Parathyroid adenoma (tissue), 2 donors: Measurements from ENCODE around the gene DMRTC1.
"Not testable (repeated sequence)": the region's sequence is repeated elsewhere in the genome, so short reads cannot be mapped to it uniquely, and the experiment has no call there.

Experiments used
- H2AFZ ChIP-seq: fragments of 300-600 bp; sonication (generic); one replicate; pipeline ENCODE4 v1.7.0; 2017; ENCODE audit warnings: antibody characterized with exemption, mild to moderate bottlenecking
- H3K27ac ChIP-seq: fragments of 300-600 bp; sonication (generic); one replicate; pipeline ENCODE4 v1.7.0; 2017
- H3K27me3 ChIP-seq: fragments of 300-600 bp; sonication (generic); one replicate; pipeline ENCODE4 v1.7.0; 2017; ENCODE audit warnings: low read length; ENCODE audit not compliant: control insufficient read depth, insufficient read depth
- H3K36me3 ChIP-seq: fragments of 300-600 bp; sonication (generic); one replicate; pipeline ENCODE4 v1.7.0; 2017; ENCODE audit warnings: low read length; ENCODE audit not compliant: control insufficient read depth, insufficient read depth
- H3K4me1 ChIP-seq: fragments of 300-600 bp; sonication (generic); one replicate; pipeline ENCODE4 v1.7.0; 2017; ENCODE audit warnings: control low read depth
- H3K4me2 ChIP-seq: fragments of 300-600 bp; sonication (generic); one replicate; pipeline ENCODE4 v1.7.0; 2017; ENCODE audit warnings: low read length
- H3K4me3 ChIP-seq: fragments of 300-600 bp; sonication (generic); one replicate; pipeline ENCODE4 v1.7.0; 2017; ENCODE audit warnings: low read depth, low read length
- H3K79me2 ChIP-seq: fragments of 300-600 bp; sonication (generic); one replicate; pipeline ENCODE4 v1.7.0; 2017; ENCODE audit warnings: control low read depth
- H3K9ac ChIP-seq: fragments of 300-600 bp; sonication (generic); one replicate; pipeline ENCODE4 v1.7.0; 2017; ENCODE audit warnings: mild to moderate bottlenecking
- H3K9me3 ChIP-seq: fragments of 300-600 bp; sonication (generic); one replicate; pipeline ENCODE4 v1.7.0; 2017; ENCODE audit warnings: low read length; ENCODE audit not compliant: control insufficient read depth
- donor health status: primary hyperparathyroidism.

The DMRTC1 gene, protein sequence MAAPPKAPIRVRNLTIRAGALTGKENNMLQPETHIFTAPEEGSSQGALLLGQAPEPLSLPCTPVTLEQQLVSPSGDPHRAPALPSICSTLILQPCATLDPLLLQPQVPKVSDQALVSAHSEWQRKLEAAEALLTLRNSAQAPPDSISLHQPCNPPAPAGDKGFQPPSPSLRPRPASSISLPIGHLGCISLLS

GRCh38 chrX:72943819-72944169 is at the start of gene DMRTC1:
Gene DMRTC1 (minus strand): TSS chrX:72943837. CDS start chrX:72875694, 68,143 bp downstream.
- H2AFZ ChIP-seq, H3K27me3 ChIP-seq, H3K27ac ChIP-seq, H3K36me3 ChIP-seq, H3K4me3 ChIP-seq, H3K79me2 ChIP-seq, H3K9me3 ChIP-seq, H3K9ac ChIP-seq, H3K4me2 ChIP-seq, H3K4me1 ChIP-seq: not testable (repeated sequence)

DNA sequence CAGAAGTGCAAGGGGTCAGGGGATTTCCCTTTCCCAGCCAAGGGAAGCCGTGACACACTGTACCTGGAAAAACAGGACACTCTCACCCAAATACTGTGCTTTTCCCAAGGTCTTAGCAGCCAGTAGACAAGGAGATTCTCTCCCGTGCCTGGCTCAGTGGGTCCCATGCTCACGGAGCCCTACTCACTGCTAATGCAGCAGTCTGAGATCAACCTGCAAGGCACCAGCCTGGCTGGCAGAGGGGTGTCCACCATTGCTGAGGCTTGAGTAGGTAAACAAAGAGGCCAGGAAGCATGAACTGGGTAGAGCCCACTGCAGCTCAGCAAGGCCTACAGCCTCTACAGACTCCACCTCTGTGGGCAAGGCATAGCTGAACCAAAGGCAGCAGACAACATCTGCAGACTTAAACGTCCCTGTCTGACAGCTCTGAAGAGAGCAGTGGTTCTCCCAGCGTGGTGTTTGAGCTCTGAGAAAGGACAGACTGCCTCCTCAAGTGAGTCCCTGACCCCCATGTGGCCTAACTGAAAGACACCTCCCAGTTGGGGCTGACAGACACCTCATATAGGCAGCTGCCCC is 37.3 kb upstream of the DMRTC1 start:
- H3K27ac ChIP-seq, H3K9me3 ChIP-seq, H2AFZ ChIP-seq, H3K79me2 ChIP-seq, H3K4me1 ChIP-seq, H3K36me3 ChIP-seq, H3K4me3 ChIP-seq, H3K27me3 ChIP-seq, H3K4me2 ChIP-seq, H3K9ac ChIP-seq: not testable (repeated sequence)

- H3K36me3 ChIP-seq, H2AFZ ChIP-seq, H3K4me2 ChIP-seq, H3K79me2 ChIP-seq, H3K27me3 ChIP-seq, H3K4me1 ChIP-seq, H3K4me3 ChIP-seq, H3K9ac ChIP-seq, H3K9me3 ChIP-seq, H3K27ac ChIP-seq: not testable (repeated sequence)
These were observed 31.2 kb upstream of the DMRTC1 start for GRCh38 chrX:72974885-72975284.

GRCh38 chrX:72971859-72972258 is 28.2 kb upstream of the DMRTC1 start:
- not testable (repeated sequence) for H3K27ac ChIP-seq, H3K9ac ChIP-seq, H3K36me3 ChIP-seq, H3K4me2 ChIP-seq, H3K4me1 ChIP-seq, H2AFZ ChIP-seq, H3K4me3 ChIP-seq, H3K27me3 ChIP-seq, H3K9me3 ChIP-seq, H3K79me2 ChIP-seq

GRCh38 chrX:72959971-72960370 is 16.3 kb upstream of the DMRTC1 start:
- H2AFZ ChIP-seq, H3K4me1 ChIP-seq, H3K9me3 ChIP-seq, H3K27ac ChIP-seq, H3K4me2 ChIP-seq, H3K79me2 ChIP-seq, H3K9ac ChIP-seq, H3K36me3 ChIP-seq, H3K4me3 ChIP-seq, H3K27me3 ChIP-seq: not testable (repeated sequence)

DNA sequence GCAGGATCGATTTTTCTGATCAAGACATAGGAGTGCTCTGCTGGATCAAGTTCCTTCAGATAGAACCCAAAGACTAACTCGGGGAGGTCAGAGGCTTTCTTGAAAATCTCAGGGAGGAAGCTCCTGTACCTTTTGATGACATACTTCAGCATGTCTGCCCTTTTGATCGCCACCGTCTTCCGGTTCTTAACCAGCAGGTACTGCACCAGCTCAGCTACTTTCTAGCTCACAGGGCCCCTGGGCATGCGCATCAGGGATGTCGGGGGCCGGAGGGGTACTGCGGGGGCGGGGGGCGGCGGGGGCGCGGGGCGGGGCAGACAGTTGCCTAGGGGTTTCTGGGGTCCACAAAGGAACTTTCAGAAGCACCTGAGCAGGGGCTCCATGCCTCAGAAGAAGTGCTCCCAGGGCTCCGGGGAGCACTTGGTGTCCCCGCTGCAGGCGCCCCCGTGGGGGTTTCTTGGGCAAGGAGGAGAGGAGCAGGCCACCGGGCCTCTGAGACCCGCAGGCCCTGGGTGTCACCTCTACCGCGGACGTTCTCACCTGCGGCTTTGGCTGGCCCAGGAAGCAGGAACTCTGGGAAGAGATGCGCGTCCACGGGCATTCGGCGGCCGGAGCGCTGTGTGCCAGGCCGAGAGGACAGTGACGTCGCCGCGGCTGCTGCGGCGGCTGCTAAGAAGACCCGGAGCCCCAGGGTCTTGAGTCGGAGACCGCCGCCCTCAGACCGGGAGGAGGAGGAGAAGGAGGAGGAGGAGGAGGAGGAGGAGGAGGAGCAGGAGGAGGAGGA is 410 bp downstream of the DMRTC1 start:
- H3K27ac ChIP-seq, H3K9ac ChIP-seq, H3K4me3 ChIP-seq, H3K4me2 ChIP-seq, H2AFZ ChIP-seq, H3K27me3 ChIP-seq, H3K79me2 ChIP-seq, H3K4me1 ChIP-seq, H3K36me3 ChIP-seq, H3K9me3 ChIP-seq: not testable (repeated sequence)

- H3K79me2 ChIP-seq, H3K9ac ChIP-seq, H3K27ac ChIP-seq, H2AFZ ChIP-seq, H3K9me3 ChIP-seq, H3K27me3 ChIP-seq, H3K4me2 ChIP-seq, H3K4me1 ChIP-seq, H3K4me3 ChIP-seq, H3K36me3 ChIP-seq: not testable (repeated sequence)
These were observed 1.4 kb downstream of the DMRTC1 start for GRCh38 chrX:72942272-72942671.

GRCh38 chrX:72937906-72938305 is 5.7 kb downstream of the DMRTC1 start, which contains the start of gene FAM236A:
Gene FAM236A (plus strand): TSS chrX:72938206. CDS start chrX:72938263, 57 bp downstream.
- H3K4me3 ChIP-seq, H3K9me3 ChIP-seq, H3K79me2 ChIP-seq, H3K27ac ChIP-seq, H2AFZ ChIP-seq, H3K9ac ChIP-seq, H3K4me2 ChIP-seq, H3K27me3 ChIP-seq, H3K36me3 ChIP-seq, H3K4me1 ChIP-seq: not testable (repeated sequence)

GRCh38 chrX:72936882-72937455 is 6.7 kb downstream of the DMRTC1 start:
- H3K9me3 ChIP-seq, H3K4me1 ChIP-seq, H3K4me3 ChIP-seq, H2AFZ ChIP-seq, H3K4me2 ChIP-seq, H3K79me2 ChIP-seq, H3K27me3 ChIP-seq, H3K9ac ChIP-seq, H3K27ac ChIP-seq, H3K36me3 ChIP-seq: not testable (repeated sequence)

DNA sequence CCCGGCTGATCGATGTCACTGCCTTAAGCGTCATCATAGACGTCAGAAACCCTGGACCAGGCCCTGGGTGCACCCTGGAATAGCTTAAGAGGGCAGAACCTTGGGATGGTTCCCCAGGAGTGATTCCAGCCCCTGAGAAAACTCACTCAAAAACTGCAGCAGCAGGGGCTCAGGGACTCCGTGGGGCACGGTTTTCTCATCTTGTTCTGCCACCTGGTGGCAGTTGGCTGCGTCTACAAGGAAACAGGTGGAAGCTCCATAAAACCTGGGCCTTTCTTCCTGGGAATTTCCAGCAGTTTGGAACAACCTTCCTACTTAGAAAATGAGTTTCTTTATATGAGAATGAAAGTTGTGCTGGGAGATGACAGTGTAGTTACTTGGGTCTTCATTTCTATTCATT is 7.2 kb downstream of the DMRTC1 start:
- H3K4me3 ChIP-seq, H3K27me3 ChIP-seq, H3K79me2 ChIP-seq, H3K36me3 ChIP-seq, H3K4me1 ChIP-seq, H2AFZ ChIP-seq, H3K9me3 ChIP-seq, H3K27ac ChIP-seq, H3K9ac ChIP-seq, H3K4me2 ChIP-seq: not testable (repeated sequence)

DNA sequence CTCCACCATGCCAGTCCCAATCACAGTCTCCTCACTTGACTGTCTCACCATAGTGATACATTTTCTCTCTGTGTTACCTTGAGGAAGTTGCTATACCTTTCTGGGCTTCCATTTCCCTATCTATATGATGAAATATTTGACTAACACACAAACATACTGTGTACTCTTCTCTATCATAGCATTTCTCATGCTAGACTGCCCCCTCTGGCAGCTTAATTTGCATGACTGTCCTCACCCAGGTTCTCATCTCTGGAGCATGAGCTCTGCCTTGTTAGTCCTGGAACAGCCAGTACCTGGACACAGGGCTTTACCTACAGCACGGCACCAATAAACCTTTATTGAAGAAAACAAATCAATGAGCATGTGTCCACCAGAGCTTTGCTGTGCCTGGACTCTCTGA is 11.4 kb downstream of the DMRTC1 start:
- H3K4me1 ChIP-seq, H3K27ac ChIP-seq, H3K4me2 ChIP-seq: not testable (repeated sequence)

More for the DNA sequence above, 11.4 kb downstream of the DMRTC1 start:
- not testable (repeated sequence) for H3K4me3 ChIP-seq, H3K36me3 ChIP-seq, H2AFZ ChIP-seq, H3K79me2 ChIP-seq, H3K9ac ChIP-seq, H3K9me3 ChIP-seq, H3K27me3 ChIP-seq
